Islet of Langerhans (tissue), 1 donor: ENCODE results near the gene BGLAP.

ENCODE experiments used
- FAIRE-seq: peaks from one replicate; lab custom pipeline; 2011; peaks lifted over from hg19 to GRCh38; lab: Jason Lieb, UNC

The BGLAP gene

GRCh38 chr1:156241926-156242325 lies at the start of gene BGLAP:
TSS of gene BGLAP (plus strand) at chr1:156242184. CDS start at chr1:156242232, 48 bp downstream.
- no peak for FAIRE-seq

- no peak for FAIRE-seq
Observed at GRCh38 chr1:156193208-156193487, 48.8 kb upstream of the BGLAP start.

GRCh38 chr1:156193488-156194299 lies 48.3 kb upstream of the BGLAP start, which contains the start of gene SLC25A44:
TSS of gene SLC25A44 (plus strand) at chr1:156194104. CDS start at chr1:156199848, 5,744 bp downstream.
- peak; percentile 97 for FAIRE-seq

GRCh38 chr1:156194300-156194652 lies 47.7 kb upstream of the BGLAP start:
- no peak for FAIRE-seq

- no peak for FAIRE-seq
Observed at GRCh38 chr1:156195853-156196252, 46.1 kb upstream of the BGLAP start.

GRCh38 chr1:156196445-156196844 lies 45.5 kb upstream of the BGLAP start:
- no peak for FAIRE-seq

GRCh38 chr1:156198831-156199349 lies 43.1 kb upstream of the BGLAP start:
- FAIRE-seq, result no peak

- FAIRE-seq, result no peak
Observed at GRCh38 chr1:156200044-156200443, 41.9 kb upstream of the BGLAP start.

- no peak for FAIRE-seq
Observed at GRCh38 chr1:156203331-156203730, 38.7 kb upstream of the BGLAP start.

- FAIRE-seq, result no peak
Observed at GRCh38 chr1:156204686-156205085, 37.3 kb upstream of the BGLAP start.

GRCh38 chr1:156211243-156211642 lies 30.7 kb upstream of the BGLAP start:
- FAIRE-seq, result no peak

GRCh38 chr1:156212130-156212529 lies 29.9 kb upstream of the BGLAP start:
- no peak for FAIRE-seq

GRCh38 chr1:156212833-156213643 lies 28.9 kb upstream of the BGLAP start, which contains the start of gene PMF1:
TSS of gene PMF1 (plus strand) at chr1:156213007. CDS start at chr1:156213016, 9 bp downstream.
- no peak for FAIRE-seq

- FAIRE-seq, result no peak
Observed at GRCh38 chr1:156213644-156213966, 28.4 kb upstream of the BGLAP start.

GRCh38 chr1:156214024-156214748 lies 27.8 kb upstream of the BGLAP start:
- no peak for FAIRE-seq

GRCh38 chr1:156216361-156217086 lies 25.5 kb upstream of the BGLAP start:
- peak; percentile 100 for FAIRE-seq

- FAIRE-seq, result no peak
Observed at GRCh38 chr1:156217871-156218270, 24.1 kb upstream of the BGLAP start.

GRCh38 chr1:156220226-156220625 lies 21.8 kb upstream of the BGLAP start:
- FAIRE-seq, result no peak

- FAIRE-seq, result no peak
Observed at GRCh38 chr1:156221986-156222692, 19.8 kb upstream of the BGLAP start.

GRCh38 chr1:156225677-156226014 lies 16.3 kb upstream of the BGLAP start:
- no peak for FAIRE-seq

- FAIRE-seq, result no peak
Observed at GRCh38 chr1:156226116-156226538, 15.9 kb upstream of the BGLAP start.
